WTC11 (cell line): ENCODE results near the gene PPP1R18. TPM values are rescaled to one million over a fixed set of nuclear protein-coding genes. Genes with fewer than 3 reads are reported as not detected.
"Not testable (repeated sequence)": the region's sequence is repeated elsewhere in the genome, so short reads cannot be mapped to it uniquely, and the experiment has no call there.

ENCODE experiments used
- ATAC-seq: fragments of 200-7000 bp; cut with Tn5 transposase; 2 replicates; pipeline ENCODE4 v1.10.0; 2021; ENCODE audit warnings: mild to moderate bottlenecking, moderate library complexity
- CTCF ChIA-PET: fragments of 300-600 bp; sonication (Branson Sonifier 250); formaldehyde crosslinking; loops from one replicate; lab custom pipeline; 2021; ENCODE audit warnings: antibody characterized with exemption; lab: Charles Lee
- POLR2A ChIA-PET: fragments of 350-600 bp; sonication (Branson Sonifier 250); formaldehyde crosslinking; loops from one replicate; lab custom pipeline; 2021; ENCODE audit warnings: antibody characterized with exemption; lab: Charles Lee
- DNase-seq: peaks from one replicate; pipeline ENCODE4 v3.0.0; 2021; ENCODE audit warnings: low spot score
- H3K27ac Mint-ChIP-seq: 2 replicates; pipeline ENCODE4 v1.8.0; 2021; ENCODE audit warnings: mixed read lengths
- H3K27me3 Mint-ChIP-seq: 2 replicates; pipeline ENCODE4 v1.8.0; 2021; ENCODE audit warnings: low read depth, mild to moderate bottlenecking, moderate library complexity, mixed read lengths
- H3K36me3 Mint-ChIP-seq: 2 replicates; pipeline ENCODE4 v1.8.0; 2021; ENCODE audit warnings: mixed read lengths
- H3K4me1 Mint-ChIP-seq: 2 replicates; pipeline ENCODE4 v1.8.0; 2022; ENCODE audit warnings: mixed read lengths
- H3K4me3 Mint-ChIP-seq: 2 replicates; pipeline ENCODE4 v1.8.0; 2021; ENCODE audit warnings: mild to moderate bottlenecking, moderate library complexity, mixed read lengths
- H3K9me3 Mint-ChIP-seq: 2 replicates; pipeline ENCODE4 v1.8.0; 2021; ENCODE audit warnings: mixed read lengths
- ATF2 ChIP-seq: sonication (generic); formaldehyde crosslinking; IDR thresholded peaks from 2 replicates; pipeline ENCODE4 v1.8.1; 2022; ENCODE audit warnings: low read depth, missing genetic modification reagents, borderline replicate concordance
- ATF6 ChIP-seq: sonication (generic); formaldehyde crosslinking; IDR thresholded peaks from 2 replicates; pipeline ENCODE4 v1.8.1; 2023; ENCODE audit warnings: mild to moderate bottlenecking, missing genetic modification reagents
- CREM ChIP-seq: sonication (generic); formaldehyde crosslinking; IDR thresholded peaks from 2 replicates; pipeline ENCODE4 v1.8.1; 2022; ENCODE audit warnings: mild to moderate bottlenecking, missing genetic modification reagents, moderate library complexity
- E2F4 ChIP-seq: sonication (generic); formaldehyde crosslinking; IDR thresholded peaks from 2 replicates; pipeline ENCODE4 v1.8.1; 2022; ENCODE audit warnings: low read depth, mild to moderate bottlenecking, moderate library complexity, missing genetic modification reagents, borderline replicate concordance
- ETV6 ChIP-seq: sonication (generic); formaldehyde crosslinking; IDR thresholded peaks from 2 replicates; pipeline ENCODE4 v1.8.1; 2022; ENCODE audit warnings: mild to moderate bottlenecking, missing genetic modification reagents
- IRF1 ChIP-seq: sonication (generic); formaldehyde crosslinking; IDR thresholded peaks from 2 replicates; pipeline ENCODE4 v1.8.0; 2023; ENCODE audit warnings: missing genetic modification reagents
- NFATC4 ChIP-seq: fragments of 250-450 bp; sonication (Bioruptor Pico); IDR thresholded peaks from 2 replicates; pipeline ENCODE4 v1.9.0; 2021; ENCODE audit warnings: mild to moderate bottlenecking
- NFE2L1 ChIP-seq: sonication (generic); formaldehyde crosslinking; IDR thresholded peaks from 2 replicates; pipeline ENCODE4 v1.8.1; 2023; ENCODE audit warnings: missing genetic modification reagents
- NFYB ChIP-seq: sonication (generic); formaldehyde crosslinking; conservative IDR thresholded peaks from 2 replicates; pipeline ENCODE4 v1.8.0; 2022; ENCODE audit warnings: low read depth, missing genetic modification reagents
- OVOL2 ChIP-seq: fragments of 250-450 bp; sonication (Bioruptor Pico); IDR thresholded peaks from 2 replicates; pipeline ENCODE4 v1.9.0; 2021; ENCODE audit warnings: mild to moderate bottlenecking, borderline replicate concordance
- PREB ChIP-seq: sonication (generic); formaldehyde crosslinking; IDR thresholded peaks from 2 replicates; pipeline ENCODE4 v1.8.1; 2022; ENCODE audit warnings: mild to moderate bottlenecking, missing genetic modification reagents, moderate library complexity, borderline replicate concordance
- SMAD3 ChIP-seq: sonication (generic); formaldehyde crosslinking; IDR thresholded peaks from 2 replicates; pipeline ENCODE4 v1.8.0; 2022; ENCODE audit warnings: missing genetic modification reagents, mild to moderate bottlenecking, borderline replicate concordance
- SOX15 ChIP-seq: fragments of 250-450 bp; sonication (Bioruptor Pico); IDR thresholded peaks from 2 replicates; pipeline ENCODE4 v1.9.0; 2021; ENCODE audit warnings: mild to moderate bottlenecking
- SP1 ChIP-seq: sonication (generic); formaldehyde crosslinking; conservative IDR thresholded peaks from 2 replicates; pipeline ENCODE4 v1.8.1; 2022; ENCODE audit warnings: missing genetic modification reagents
- TCF7 ChIP-seq: sonication (generic); formaldehyde crosslinking; IDR thresholded peaks from 2 replicates; pipeline ENCODE4 v1.8.0; 2022; ENCODE audit warnings: mild to moderate bottlenecking, low read depth, missing genetic modification reagents, moderate library complexity
- TP53 ChIP-seq: sonication (generic); formaldehyde crosslinking; IDR thresholded peaks from 2 replicates; pipeline ENCODE4 v1.8.1; 2023; ENCODE audit warnings: mild to moderate bottlenecking, missing genetic modification reagents
- ZNF121 ChIP-seq: sonication (generic); formaldehyde crosslinking; IDR thresholded peaks from 2 replicates; pipeline ENCODE4 v1.8.0; 2023; ENCODE audit warnings: missing genetic modification reagents
- ZNF138 ChIP-seq: sonication (generic); formaldehyde crosslinking; conservative IDR thresholded peaks from 2 replicates; pipeline ENCODE4 v1.8.1; 2022; ENCODE audit warnings: mild to moderate bottlenecking, moderate library complexity, missing genetic modification reagents
- ZNF219 ChIP-seq: sonication (generic); formaldehyde crosslinking; IDR thresholded peaks from 2 replicates; pipeline ENCODE4 v1.8.0; 2023; ENCODE audit warnings: missing genetic modification reagents, mild to moderate bottlenecking, borderline replicate concordance
- ZNF423 ChIP-seq: fragments of 250-450 bp; sonication (Bioruptor Pico); IDR thresholded peaks from 2 replicates; pipeline ENCODE4 v2.1.2; 2022; ENCODE audit warnings: mild to moderate bottlenecking, moderate library complexity
- ZNF425 ChIP-seq: fragments of 250-450 bp; sonication (Bioruptor Pico); conservative IDR thresholded peaks from 2 replicates; pipeline ENCODE4 v1.9.0; 2021; ENCODE audit warnings: mild to moderate bottlenecking
- total RNA-seq: library from RNA; stranded (reverse); gene quantifications from 3 replicates; pipeline ENCODE4 v1.2.3, GENCODE V29; 2021

PPP1R18 gene
- total RNA-seq, 1 experiment from 2014 or later = 36.5 TPM

GRCh38 chr6:30722280-30723112 lies 36.1 kb upstream of the PPP1R18 start (continued):
- TF ChIP-seq TCF7 (CRISPR knock-in tag) = no peak
- peak; percentile 17; the same call in 1 of the 2 replicates for TF ChIP-seq SP1 (CRISPR knock-in tag)
- TF ChIP-seq, all 79 proteins: peak for 6

GRCh38 chr6:30722025-30722279 lies 35.5 kb upstream of the PPP1R18 start:
- CTCF ChIA-PET = interaction anchor here (0.5 to 6.0 kb wide), 11 partner anchors 10 to 109 kb away, joined by 3 to 54 read pairs (median 7); partner anchors contain the start of gene DHX16
- DNase-seq, H3K27me3 Mint-ChIP-seq, H3K9me3 Mint-ChIP-seq, ATAC-seq: not testable (repeated sequence)
- Mint-ChIP-seq H3K36me3 (peaks cover 55% of the 10 kb centered on the region), H3K4me1 (peaks cover 48% of the 10 kb centered on the region), H3K27ac (peak overlapping the region; percentile 97), H3K4me3 (peak overlapping the region; percentile 99)
- TF ChIP-seq NFATC4 (CRISPR knock-in tag) = peak; percentile 57; the same call in 1 of the 2 replicates
- POLR2A ChIA-PET = interaction anchor here (0.8 to 2.0 kb wide), 4 partner anchors 23 to 107 kb away, joined by 4 to 7 read pairs (median 4); partner anchors contain the start of gene IER3

GRCh38 chr6:30721198-30722024 lies 35.0 kb upstream of the PPP1R18 start:
- peak overlapping the region; percentile 99 for H3K4me3 Mint-ChIP-seq
- CTCF ChIA-PET = interaction anchor here (0.5 to 6.0 kb wide), 12 partner anchors 10 to 255 kb away, joined by 3 to 54 read pairs (median 6); partner anchors contain the start of gene DHX16
- ATAC-seq (peak; percentile 1), DNase-seq (peak; percentile 81)
- H3K27ac Mint-ChIP-seq = peak overlapping the region; percentile 100
- peaks cover 51% of the 10 kb centered on the region for H3K4me1 Mint-ChIP-seq
- H3K36me3 Mint-ChIP-seq = peaks cover 55% of the 10 kb centered on the region
- no peaks in the 10 kb centered on the region for H3K9me3 Mint-ChIP-seq
- POLR2A ChIA-PET = interaction anchor here (0.6 to 2.0 kb wide), 7 partner anchors 18 to 107 kb away, joined by 4 to 8 read pairs (median 4); partner anchors contain the start of genes DHX16 and IER3
- H3K27me3 Mint-ChIP-seq = no peaks in the 10 kb centered on the region
- peak; percentile 17; the same call in 1 of the 2 replicates for TF ChIP-seq ETV6
- no peak for TF ChIP-seq ZNF138 (CRISPR knock-in tag)
- TF ChIP-seq CREM = peak; percentile 66
- TF ChIP-seq OVOL2 (CRISPR knock-in tag) = no peak
- no peak; the same call in 1 of the 2 replicates for TF ChIP-seq ZNF425 (CRISPR knock-in tag)
- TF ChIP-seq NFYB (CRISPR knock-in tag) = no peak
- TF ChIP-seq E2F4 (CRISPR knock-in tag) = no peak
- no peak for TF ChIP-seq IRF1 (CRISPR knock-in tag)
- TF ChIP-seq PREB = no peak
- TF ChIP-seq SMAD3 = no peak
- no peak; the same call in 1 of the 2 replicates for TF ChIP-seq NFE2L1 (CRISPR knock-in tag)
- TF ChIP-seq SOX15 (CRISPR knock-in tag) = no peak
- peak; percentile 88 for TF ChIP-seq SP1 (CRISPR knock-in tag)
- no peak for TF ChIP-seq ZNF423 (CRISPR knock-in tag)
- no peak for TF ChIP-seq ZNF121
- TF ChIP-seq TP53 (CRISPR knock-in tag) = peak; percentile 12; the same call in 1 of the 2 replicates
- TF ChIP-seq ATF6 (CRISPR knock-in tag) = no peak
- no peak for TF ChIP-seq ZNF219 (CRISPR knock-in tag)
- no peak for TF ChIP-seq ATF2
